Measurements from ENCODE around the gene FXYD4. TPM values are rescaled to one million over a fixed set of nuclear protein-coding genes. Genes with fewer than 3 reads are reported as not detected.
A peak's percentile ranks its signal among the peaks of the same experiment; 100 is the strongest.

FXYD4 gene
- total RNA-seq, 4 donors from 2014 or later: not detected

DNA sequence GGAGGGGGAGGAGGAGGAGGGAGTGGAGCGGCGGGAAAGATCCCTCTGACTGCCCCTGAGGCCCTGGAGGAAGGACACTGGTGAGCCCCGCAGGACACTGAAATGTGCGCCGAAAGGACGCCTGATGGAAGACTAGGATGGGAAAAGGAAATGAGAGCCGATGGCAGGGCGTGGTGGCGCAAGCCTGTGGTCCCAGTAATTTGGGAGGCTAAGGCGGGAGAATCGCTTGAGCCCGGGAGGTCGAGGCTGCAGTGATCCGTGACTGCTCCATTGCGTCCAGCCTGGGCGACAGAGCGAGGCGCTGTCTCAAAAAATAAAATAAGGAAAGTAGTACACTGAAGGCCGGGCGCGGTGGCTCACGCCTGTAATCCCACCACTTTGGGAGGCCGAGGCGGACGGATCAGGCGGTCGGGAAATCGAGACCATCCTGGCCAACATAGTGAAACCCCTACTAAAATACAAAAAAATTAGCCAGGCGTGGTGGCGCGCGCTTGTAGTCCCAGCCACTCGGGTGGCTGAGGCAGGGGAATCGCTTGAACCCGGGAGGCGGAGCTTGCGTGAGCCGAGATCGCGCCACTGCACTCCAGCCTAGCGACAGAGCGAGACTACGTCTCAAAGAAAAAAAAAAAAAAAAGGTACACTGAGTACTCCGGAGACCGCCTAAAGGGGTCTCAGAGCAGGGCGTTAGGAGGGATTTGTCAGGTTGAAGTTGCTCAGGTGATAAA lies 38.1 kb downstream of the FXYD4 start:
- H3K4me3 ChIP-seq: peak overlapping the region; percentile 67 to 80 (median 77)
- no peak for TF ChIP-seq POLR2A (IDR thresholded peaks at IDR 0.05)
- no peak for TF ChIP-seq CTCF (IDR thresholded peaks at IDR 0.05)
- H3K27ac ChIP-seq: peak overlapping the region; percentile 99 to 100 (median 99)
- H3K9me3 ChIP-seq: no peaks in the 10 kb centered on the region
- H3K36me3 ChIP-seq: no peaks in the 10 kb centered on the region
- DNase-seq: peak; percentile 54 to 80 (median 73)
- H3K4me1 ChIP-seq: peaks cover 0 to 19% (median 11%) of the 10 kb centered on the region in 4 donors
- no peaks in the 10 kb centered on the region for H3K27me3 ChIP-seq

- peak overlapping the region in 1 of 4 donors; percentile 67 for H3K4me3 ChIP-seq
- peak overlapping the region in 3 of 4 donors; percentile 99 to 100 (median 99) for H3K27ac ChIP-seq
- TF ChIP-seq POLR2A (IDR thresholded peaks at IDR 0.05) (no peak), CTCF (IDR thresholded peaks at IDR 0.05) (no peak)
Measured at GRCh38 chr10:43410345-43410744, 38.9 kb downstream of the FXYD4 start.

GRCh38 chr10:43411536-43411935 lies 40.1 kb downstream of the FXYD4 start:
- no peaks in the 10 kb centered on the region for H3K27me3 ChIP-seq
- H3K27ac ChIP-seq: no peak overlapping the region
- H3K4me3 ChIP-seq: no peak overlapping the region
- TF ChIP-seq POLR2A (IDR thresholded peaks at IDR 0.05): no peak
- no peak for TF ChIP-seq CTCF (IDR thresholded peaks at IDR 0.05)
- no peaks in the 10 kb centered on the region for H3K9me3 ChIP-seq
- no peaks in the 10 kb centered on the region for H3K4me1 ChIP-seq
- no peak for DNase-seq
- no peaks in the 10 kb centered on the region for H3K36me3 ChIP-seq

More at GRCh38 chr10:43410345-43410744, 38.9 kb downstream of the FXYD4 start:
- H3K36me3 ChIP-seq: no peaks in the 10 kb centered on the region
- H3K4me1 ChIP-seq: peaks cover 0 to 12% (median 6%) of the 10 kb centered on the region in 4 donors
- no peaks in the 10 kb centered on the region for H3K9me3 ChIP-seq
- DNase-seq: no peak
- H3K27me3 ChIP-seq: no peaks in the 10 kb centered on the region

GRCh38 chr10:43415544-43415943 lies 44.1 kb downstream of the FXYD4 start:
- no peaks in the 10 kb centered on the region for H3K9me3 ChIP-seq
- no peak overlapping the region for H3K4me3 ChIP-seq
- H3K27me3 ChIP-seq: no peaks in the 10 kb centered on the region
- peaks cover 0 to 6% (median 5%) of the 10 kb centered on the region in 4 donors for H3K4me1 ChIP-seq
- H3K36me3 ChIP-seq: no peaks in the 10 kb centered on the region
- DNase-seq: peak in 1 of 3 donors; percentile 44
- no peak overlapping the region for H3K27ac ChIP-seq
- no peak for TF ChIP-seq CTCF (IDR thresholded peaks at IDR 0.05)
- TF ChIP-seq POLR2A (IDR thresholded peaks at IDR 0.05): no peak

DNA sequence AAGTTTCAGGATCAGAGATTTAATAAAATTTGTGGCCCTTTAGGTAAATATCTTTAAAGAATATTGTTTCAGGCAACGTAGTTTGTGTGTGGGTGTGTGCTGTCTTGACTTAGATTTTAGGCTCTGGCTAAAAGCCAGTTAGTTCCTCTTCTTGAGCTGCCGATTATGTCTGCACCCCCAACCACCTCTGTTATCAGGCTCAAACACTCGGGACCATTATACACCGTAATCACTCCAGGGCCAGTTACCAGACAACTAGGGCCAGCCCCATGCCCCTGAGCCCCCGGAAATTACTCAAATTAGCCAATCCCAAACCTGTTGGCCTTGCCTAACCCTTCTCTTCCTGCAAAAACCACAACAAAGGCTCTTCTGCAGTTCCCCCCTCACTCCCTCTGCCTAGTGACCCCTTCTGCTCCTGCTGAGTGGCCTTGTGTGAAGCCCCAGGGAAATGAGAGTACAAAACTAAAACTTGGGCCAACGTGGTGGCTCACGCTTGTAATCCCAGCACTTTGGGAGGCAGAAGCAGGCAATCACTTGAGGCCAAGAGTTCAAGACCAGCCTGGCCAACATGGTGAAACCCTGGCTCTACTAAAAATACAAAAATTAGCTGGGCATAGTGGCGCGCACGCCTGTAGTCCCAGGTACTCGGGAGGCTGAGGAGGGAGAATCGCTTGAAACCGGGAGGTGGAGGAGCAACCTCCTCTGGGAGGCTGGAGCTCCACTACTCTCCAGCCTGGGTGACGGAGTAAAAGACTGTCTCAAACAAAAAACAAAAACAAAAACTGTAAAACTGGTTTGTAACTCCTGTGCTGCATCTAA lies 46.7 kb downstream of the FXYD4 start:
- peak overlapping the region; percentile 39 to 71 (median 56) for H3K27ac ChIP-seq

More for the DNA sequence above, 46.7 kb downstream of the FXYD4 start:
- Histone ChIP-seq H3K4me3 (no peak overlapping the region), H3K4me1 (peaks cover 0 to 13% (median 6%) of the 10 kb centered on the region in 4 donors), H3K9me3 (no peaks in the 10 kb centered on the region), H3K27me3 (no peaks in the 10 kb centered on the region), H3K36me3 (no peaks in the 10 kb centered on the region)
- TF ChIP-seq CTCF (IDR thresholded peaks at IDR 0.05) (no peak), POLR2A (IDR thresholded peaks at IDR 0.05) (no peak)
- DNase-seq: peak in 2 of 3 donors; percentile 70 to 77
